ENCODE measurements around the gene KCNK18.

GRCh38 chr10:117216611-117217195 lies 19.4 kb downstream of the KCNK18 start:
- TF ChIP-seq, protein P1, sequence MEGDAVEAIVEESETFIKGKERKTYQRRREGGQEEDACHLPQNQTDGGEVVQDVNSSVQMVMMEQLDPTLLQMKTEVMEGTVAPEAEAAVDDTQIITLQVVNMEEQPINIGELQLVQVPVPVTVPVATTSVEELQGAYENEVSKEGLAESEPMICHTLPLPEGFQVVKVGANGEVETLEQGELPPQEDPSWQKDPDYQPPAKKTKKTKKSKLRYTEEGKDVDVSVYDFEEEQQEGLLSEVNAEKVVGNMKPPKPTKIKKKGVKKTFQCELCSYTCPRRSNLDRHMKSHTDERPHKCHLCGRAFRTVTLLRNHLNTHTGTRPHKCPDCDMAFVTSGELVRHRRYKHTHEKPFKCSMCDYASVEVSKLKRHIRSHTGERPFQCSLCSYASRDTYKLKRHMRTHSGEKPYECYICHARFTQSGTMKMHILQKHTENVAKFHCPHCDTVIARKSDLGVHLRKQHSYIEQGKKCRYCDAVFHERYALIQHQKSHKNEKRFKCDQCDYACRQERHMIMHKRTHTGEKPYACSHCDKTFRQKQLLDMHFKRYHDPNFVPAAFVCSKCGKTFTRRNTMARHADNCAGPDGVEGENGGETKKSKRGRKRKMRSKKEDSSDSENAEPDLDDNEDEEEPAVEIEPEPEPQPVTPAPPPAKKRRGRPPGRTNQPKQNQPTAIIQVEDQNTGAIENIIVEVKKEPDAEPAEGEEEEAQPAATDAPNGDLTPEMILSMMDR (IDR thresholded peaks at IDR 0.05; ENCODE audit: extremely low read depth in 1 of 2, insufficient read depth in 1 of 2, low read depth in 1 of 2, low read length in 2 of 2): peak; percentile 99 to 100
- TF ChIP-seq EZH2 (IDR thresholded peaks at IDR 0.05; ENCODE audit: borderline replicate concordance, low read depth, low read length, severe bottlenecking): no peak
- TF ChIP-seq POLR2A (IDR thresholded peaks at IDR 0.05; ENCODE audit: low read depth, low read length): no peak
- TF ChIP-seq MAX (IDR thresholded peaks at IDR 0.05; ENCODE audit: insufficient read depth, insufficient read length): no peak
- peak; percentile 28 for TF ChIP-seq POLR2AphosphoS5 (IDR thresholded peaks at IDR 0.05; ENCODE audit: insufficient read depth, low read depth, low read length)
- no peak for TF ChIP-seq JUN (IDR thresholded peaks at IDR 0.05; ENCODE audit: borderline replicate concordance, insufficient read depth, insufficient read length, low read depth)
- TF ChIP-seq MYC (IDR thresholded peaks at IDR 0.05; ENCODE audit: low read depth, low read length): no peak
